GM10248 (cell line): ENCODE data around the gene JDP2.

Source experiments
- CTCF ChIA-PET: fragments of 300-600 bp; sonication (Branson Sonifier 250); formaldehyde crosslinking; extraction: SDS; loops from one replicate; lab custom pipeline; 2021; ENCODE audit warnings: antibody characterized with exemption; lab: Yijun Ruan, JAX
- POLR2A ChIA-PET: fragments of 350-650 bp; sonication (Branson Sonifier 250); formaldehyde crosslinking; extraction: SDS; loops from one replicate; lab custom pipeline; 2020; ENCODE audit warnings: antibody characterized with exemption; lab: Yijun Ruan, JAX
- DNase-seq: peaks from one replicate; pipeline ENCODE4 v3.0.0; 2012; ENCODE audit errors: extremely low spot score
- TF ChIP-seq, protein P1 (sequence below): IDR thresholded peaks from 2 replicates; pipeline ENCODE4 v1.5.1; 2012; ENCODE audit warnings: mild to moderate bottlenecking, low read depth; ENCODE audit errors: extremely low read depth, missing control alignments, control extremely low read depth

Gene JDP2

DNA sequence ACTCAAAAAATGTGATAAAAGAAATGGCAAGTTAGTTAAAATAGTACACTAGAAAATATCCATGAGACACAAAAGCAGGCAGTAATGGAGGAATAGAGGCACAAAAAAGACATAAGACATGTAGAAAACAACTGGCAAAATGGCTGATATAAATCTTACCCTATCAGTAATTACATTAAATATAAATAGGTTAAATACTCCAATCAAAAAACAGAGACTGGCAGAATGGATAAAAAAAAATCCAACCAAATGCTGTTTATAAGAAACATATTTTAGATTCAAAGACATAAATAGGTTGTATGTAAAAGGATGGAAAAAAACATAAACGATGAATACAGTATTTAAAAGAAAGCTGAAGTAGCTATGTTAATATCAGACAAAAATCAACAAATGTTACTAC is 79.1 kb downstream of the JDP2 start:
- POLR2A ChIA-PET = no interaction called here
- DNase-seq = no peak
- CTCF ChIA-PET = interaction anchor here (1.5 to 3.5 kb wide), 4 partner anchors 11 to 18 kb away, joined by 3 to 26 read pairs (median 4); no protein-coding TSS in a partner anchor
- TF ChIP-seq, protein P1, sequence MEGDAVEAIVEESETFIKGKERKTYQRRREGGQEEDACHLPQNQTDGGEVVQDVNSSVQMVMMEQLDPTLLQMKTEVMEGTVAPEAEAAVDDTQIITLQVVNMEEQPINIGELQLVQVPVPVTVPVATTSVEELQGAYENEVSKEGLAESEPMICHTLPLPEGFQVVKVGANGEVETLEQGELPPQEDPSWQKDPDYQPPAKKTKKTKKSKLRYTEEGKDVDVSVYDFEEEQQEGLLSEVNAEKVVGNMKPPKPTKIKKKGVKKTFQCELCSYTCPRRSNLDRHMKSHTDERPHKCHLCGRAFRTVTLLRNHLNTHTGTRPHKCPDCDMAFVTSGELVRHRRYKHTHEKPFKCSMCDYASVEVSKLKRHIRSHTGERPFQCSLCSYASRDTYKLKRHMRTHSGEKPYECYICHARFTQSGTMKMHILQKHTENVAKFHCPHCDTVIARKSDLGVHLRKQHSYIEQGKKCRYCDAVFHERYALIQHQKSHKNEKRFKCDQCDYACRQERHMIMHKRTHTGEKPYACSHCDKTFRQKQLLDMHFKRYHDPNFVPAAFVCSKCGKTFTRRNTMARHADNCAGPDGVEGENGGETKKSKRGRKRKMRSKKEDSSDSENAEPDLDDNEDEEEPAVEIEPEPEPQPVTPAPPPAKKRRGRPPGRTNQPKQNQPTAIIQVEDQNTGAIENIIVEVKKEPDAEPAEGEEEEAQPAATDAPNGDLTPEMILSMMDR = no peak

GRCh38 chr14:75510547-75510946 is 82.7 kb downstream of the JDP2 start:
- DNase-seq = no peak
- TF ChIP-seq, protein P1 = no peak
- CTCF ChIA-PET = no interaction called here
- POLR2A ChIA-PET = no interaction called here

DNA sequence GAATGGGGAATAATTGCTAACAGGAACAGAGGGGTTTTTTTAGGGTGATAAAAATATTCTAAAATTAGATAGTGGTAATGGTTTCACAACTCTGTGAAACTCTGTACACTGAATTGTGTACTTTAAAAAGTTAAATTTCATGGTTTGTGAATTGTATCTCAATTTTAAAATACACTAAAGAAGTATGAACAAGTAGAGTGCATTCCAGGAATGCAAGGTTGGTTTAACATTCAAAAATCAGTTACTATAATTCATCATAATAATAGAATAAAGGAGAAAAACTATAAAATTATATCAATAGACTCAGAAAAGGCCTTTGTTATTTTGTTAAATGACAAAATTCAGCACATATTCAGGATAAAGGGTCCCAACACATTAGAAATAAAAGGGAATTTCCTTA is 83.4 kb downstream of the JDP2 start:
- POLR2A ChIA-PET = no interaction called here
- TF ChIP-seq, protein P1 = no peak
- CTCF ChIA-PET = interaction anchor here (1.1 to 2.5 kb wide), 4 partner anchors 15 to 49 kb away, joined by 3 to 11 read pairs (median 4); no protein-coding TSS in a partner anchor
- no peak for DNase-seq

DNA sequence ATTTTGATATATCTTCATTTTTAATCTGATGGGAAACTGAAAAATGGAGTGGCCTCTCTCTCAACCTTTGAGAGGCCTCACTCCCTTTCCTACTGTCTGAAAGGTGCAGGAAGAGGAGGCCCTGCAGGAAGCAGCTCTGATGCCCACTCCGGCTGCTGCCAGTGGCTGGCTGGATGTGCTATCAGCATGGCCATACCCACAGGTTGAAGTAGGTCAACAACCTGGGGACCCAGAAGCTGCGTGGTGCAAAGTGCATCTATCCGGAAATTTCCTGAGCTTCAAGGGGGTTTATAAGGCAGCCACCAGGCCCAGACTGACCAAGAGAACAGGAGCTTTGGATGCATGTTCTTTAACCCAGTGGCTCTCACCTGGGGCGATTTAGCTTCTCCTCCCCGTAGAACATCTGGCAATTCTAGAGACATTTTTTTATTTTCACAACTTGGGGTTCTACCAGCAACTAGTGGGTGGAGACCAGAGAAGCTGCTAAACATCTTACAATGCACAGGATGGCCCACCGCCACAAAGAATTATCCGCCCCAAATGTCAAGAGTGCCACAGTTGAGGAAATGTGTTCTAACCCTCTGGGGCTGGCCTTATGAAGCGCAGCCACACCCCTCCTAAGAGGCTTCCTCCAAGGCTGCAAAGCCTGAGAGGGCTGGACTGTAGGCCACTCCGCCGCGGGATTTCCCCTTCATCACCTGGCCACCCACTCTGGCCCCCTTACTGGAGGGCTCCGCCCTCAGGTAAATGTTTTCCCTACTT is 86.3 kb downstream of the JDP2 start:
- ChIA-PET POLR2A (no interaction called here), CTCF (interaction anchor here (1.1 to 12.9 kb wide), 12 partner anchors 8 to 216 kb away, joined by 3 to 105 read pairs (median 6); partner anchors contain the start of gene BATF)
- peak; percentile 64 for DNase-seq
- TF ChIP-seq, protein P1 = no peak

GRCh38 chr14:75514673-75515628 is 87.1 kb downstream of the JDP2 start:
- ChIA-PET CTCF (interaction anchor here (1.0 to 12.9 kb wide), 16 partner anchors 7 to 207 kb away, joined by 3 to 105 read pairs (median 4); partner anchors contain the start of gene BATF), POLR2A (interaction anchor here (0.8 to 1.1 kb wide), 2 partner anchors 17 to 27 kb away, joined by 3 to 4 read pairs; no protein-coding TSS in a partner anchor)
- TF ChIP-seq, protein P1 = no peak
- peak; percentile 60 for DNase-seq

DNA sequence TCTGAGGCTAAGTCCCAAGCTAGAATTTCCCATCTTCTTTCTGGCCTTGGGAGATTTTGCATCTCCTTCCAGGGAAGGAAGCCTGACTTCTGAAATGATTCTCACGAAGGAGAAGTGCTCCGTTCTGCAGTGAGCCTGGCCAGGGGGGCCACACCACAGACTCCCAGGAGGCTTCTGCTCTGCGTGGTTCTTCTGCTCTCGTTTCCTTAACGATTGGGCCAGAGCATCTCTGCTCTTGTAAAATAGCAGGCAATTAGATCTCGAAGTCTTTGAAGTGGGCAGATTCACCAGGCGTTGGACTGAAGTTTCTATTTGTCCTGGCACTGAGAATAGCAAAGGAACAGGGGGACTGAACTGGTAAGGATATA is 87.8 kb downstream of the JDP2 start:
- ChIA-PET POLR2A (interaction anchor here (1.1 kb wide), 1 partner anchor 18 kb away, joined by 4 read pairs; no protein-coding TSS in a partner anchor), CTCF (interaction anchor here (0.7 to 12.9 kb wide), 14 partner anchors 8 to 208 kb away, joined by 3 to 105 read pairs (median 4); no protein-coding TSS in a partner anchor)
- TF ChIP-seq, protein P1 = no peak
- peak; percentile 57 for DNase-seq
